Activated CD4-positive, alpha-beta T cell treated with anti-CD3 and anti-CD28 coated beads, Interleukin-2, amount 10 ng/mL, durations not matched to agents 24 days and 14 days (primary cell): ENCODE results near the gene MBLAC2. TPM values are rescaled to one million over a fixed set of nuclear protein-coding genes. Genes with fewer than 3 reads are reported as not detected.

Experiments used
- DNase-seq: peaks from one replicate; pipeline ENCODE4 v3.0.0; 2022
- H3K27ac Mint-ChIP-seq: one replicate; pipeline ENCODE4 v1.8.0; 2022; ENCODE audit warnings: mild to moderate bottlenecking, mixed read lengths
- H3K27me3 Mint-ChIP-seq: one replicate; pipeline ENCODE4 v1.8.0; 2022; ENCODE audit warnings: mixed read lengths
- H3K36me3 Mint-ChIP-seq: one replicate; pipeline ENCODE4 v1.8.0; 2022; ENCODE audit warnings: low read depth, mild to moderate bottlenecking, mixed read lengths
- H3K4me1 Mint-ChIP-seq: one replicate; pipeline ENCODE4 v1.8.0; 2021; ENCODE audit warnings: mixed read lengths
- H3K4me3 Mint-ChIP-seq: one replicate; pipeline ENCODE4 v1.8.0; 2022; ENCODE audit warnings: mild to moderate bottlenecking, moderate library complexity, mixed read lengths
- H3K9me3 Mint-ChIP-seq: one replicate; pipeline ENCODE4 v1.8.0; 2021; ENCODE audit warnings: mixed read lengths
- intact Hi-C: fragments of 100-400 bp; cut with micrococcal nuclease; formaldehyde crosslinking; loops from one replicate; pipeline ENCODE4 v1.15.1; 2023
- total RNA-seq: library from RNA; stranded (reverse); gene quantifications from 2 replicates; pipeline ENCODE4 v1.2.3, GENCODE V29; 2022

The MBLAC2 gene
- total RNA-seq, 1 donor from 2014 or later: 6.1 TPM

GRCh38 chr5:90424245-90424644 lies 50.3 kb downstream of the MBLAC2 start:
- Mint-ChIP-seq H3K27ac (no peak overlapping the region), H3K27me3 (peaks cover 47% of the 10 kb centered on the region), H3K4me3 (no peak overlapping the region), H3K4me1 (no peaks in the 10 kb centered on the region), H3K9me3 (no peaks in the 10 kb centered on the region), H3K36me3 (no peaks in the 10 kb centered on the region)
- no peak for DNase-seq
- intact Hi-C loops: no loop called here

- H3K27me3 Mint-ChIP-seq: peaks cover 43% of the 10 kb centered on the region
- no peaks in the 10 kb centered on the region for H3K9me3 Mint-ChIP-seq
These were observed 53.4 kb downstream of the MBLAC2 start for GRCh38 chr5:90421136-90421535.

GRCh38 chr5:90418214-90418613 lies 56.4 kb downstream of the MBLAC2 start:
- intact Hi-C loops: no loop called here
- DNase-seq: no peak
- H3K9me3 Mint-ChIP-seq: no peaks in the 10 kb centered on the region
- H3K4me3 Mint-ChIP-seq: no peak overlapping the region
- H3K4me1 Mint-ChIP-seq: no peaks in the 10 kb centered on the region
- H3K27ac Mint-ChIP-seq: no peak overlapping the region
- H3K36me3 Mint-ChIP-seq: no peaks in the 10 kb centered on the region
- H3K27me3 Mint-ChIP-seq: peaks cover 36% of the 10 kb centered on the region

More at GRCh38 chr5:90421136-90421535, 53.4 kb downstream of the MBLAC2 start:
- Mint-ChIP-seq H3K36me3 (no peaks in the 10 kb centered on the region), H3K4me1 (no peaks in the 10 kb centered on the region), H3K4me3 (no peak overlapping the region), H3K27ac (no peak overlapping the region)
- intact Hi-C loops: no loop called here
- DNase-seq: no peak

- intact Hi-C loops: loop anchor here (2.0 kb wide), 1 partner anchor 25 kb away; no protein-coding TSS in a partner anchor
- no peak for DNase-seq
These were observed 64.3 kb downstream of the MBLAC2 start for GRCh38 chr5:90410178-90410762.

GRCh38 chr5:90409318-90410177 lies 65.0 kb downstream of the MBLAC2 start, which contains the start of gene CETN3:
TSS of gene CETN3 (minus strand) at chr5:90409756. CDS start at chr5:90409661, 95 bp downstream.
- peaks cover 18% of the 10 kb centered on the region for H3K36me3 Mint-ChIP-seq
- no peak within 1 kb of the TSS for H3K4me3 Mint-ChIP-seq
- no peak within 1 kb of the TSS for H3K27ac Mint-ChIP-seq
- peak; percentile 96 for DNase-seq
- peaks cover 14% of the 10 kb centered on the region for H3K4me1 Mint-ChIP-seq
- intact Hi-C loops: loop anchor here (1.0 to 2.0 kb wide), 4 partner anchors 25 to 971 kb away; partner anchors contain the start of genes LYSMD3, MBLAC2 and POLR3G
- no peaks in the 10 kb centered on the region for H3K9me3 Mint-ChIP-seq
- peaks cover 3% of the 10 kb centered on the region for H3K27me3 Mint-ChIP-seq

More at GRCh38 chr5:90410178-90410762, 64.3 kb downstream of the MBLAC2 start:
- H3K27ac Mint-ChIP-seq: no peak overlapping the region
- peaks cover 3% of the 10 kb centered on the region for H3K27me3 Mint-ChIP-seq
- peaks cover 11% of the 10 kb centered on the region for H3K4me1 Mint-ChIP-seq
- no peak overlapping the region for H3K4me3 Mint-ChIP-seq
- peaks cover 14% of the 10 kb centered on the region for H3K36me3 Mint-ChIP-seq
- no peaks in the 10 kb centered on the region for H3K9me3 Mint-ChIP-seq

GRCh38 chr5:90408571-90409317 lies 65.8 kb downstream of the MBLAC2 start:
- Mint-ChIP-seq H3K27me3 (peaks cover 2% of the 10 kb centered on the region), H3K36me3 (peaks cover 18% of the 10 kb centered on the region), H3K27ac (no peak overlapping the region), H3K9me3 (no peaks in the 10 kb centered on the region), H3K4me3 (no peak overlapping the region), H3K4me1 (peaks cover 14% of the 10 kb centered on the region)
- intact Hi-C loops: loop anchor here (1.0 to 2.0 kb wide), 3 partner anchors 66 to 972 kb away; partner anchors contain the start of genes LYSMD3, MBLAC2 and POLR3G
- peak; percentile 63 for DNase-seq

Other genes starting within 250 kb of the MBLAC2 start
- gene CETN3, start 65.0 kb downstream of the MBLAC2 start, total RNA-seq: 39.4 and 40.0 TPM in 2 replicates
- 22.2 and 25.1 TPM in 2 replicates for gene POLR3G, start 93 bp upstream of the MBLAC2 start, total RNA-seq
- 11.3 and 12.9 TPM in 2 replicates for gene LYSMD3, start 54.8 kb upstream of the MBLAC2 start, total RNA-seq
- gene ADGRV1, start 84.0 kb upstream of the MBLAC2 start, total RNA-seq: 0.63 TPM in 1 of 2 replicates, not detected in the other